Measurements from ENCODE around the gene FHL5. TPM values are rescaled to one million over a fixed set of nuclear protein-coding genes. Genes with fewer than 3 reads are reported as not detected.

Gene FHL5
- total and polyA plus RNA-seq, 8 donors: 1.1 to 25.1 (median 4.9) TPM; not detected in 1

DNA sequence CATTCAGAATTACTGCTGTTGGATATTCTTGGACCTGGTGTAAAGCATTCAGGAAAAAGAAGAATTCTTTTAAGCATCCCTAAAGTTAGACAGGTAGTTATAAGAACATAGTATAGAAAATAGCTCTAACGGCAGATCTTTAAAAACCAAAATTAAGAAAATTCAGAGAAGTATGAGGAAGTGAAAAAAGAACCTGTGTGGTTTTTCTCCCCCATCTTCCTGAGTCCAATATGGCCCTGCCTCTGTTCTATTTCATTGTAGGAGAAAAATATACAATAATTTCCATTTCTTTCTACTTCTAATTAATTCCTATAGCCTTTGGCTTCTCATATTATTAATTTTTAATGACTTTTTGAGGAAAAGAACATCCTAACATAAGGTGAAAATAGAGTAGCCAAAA is 47.1 kb downstream of the FHL5 start:
- H3K27ac ChIP-seq: no peak overlapping the region
- no peaks in the 10 kb centered on the region for H3K36me3 ChIP-seq
- DNase-seq: no peak
- no peak overlapping the region for H3K4me3 ChIP-seq
- H3K9me3 ChIP-seq: no peaks in the 10 kb centered on the region
- TF ChIP-seq EP300 (IDR thresholded peaks at IDR 0.05) (no peak), POLR2A (IDR thresholded peaks at IDR 0.05) (no peak), POLR2AphosphoS5 (IDR thresholded peaks at IDR 0.05) (no peak)
- TF ChIP-seq, protein P1, sequence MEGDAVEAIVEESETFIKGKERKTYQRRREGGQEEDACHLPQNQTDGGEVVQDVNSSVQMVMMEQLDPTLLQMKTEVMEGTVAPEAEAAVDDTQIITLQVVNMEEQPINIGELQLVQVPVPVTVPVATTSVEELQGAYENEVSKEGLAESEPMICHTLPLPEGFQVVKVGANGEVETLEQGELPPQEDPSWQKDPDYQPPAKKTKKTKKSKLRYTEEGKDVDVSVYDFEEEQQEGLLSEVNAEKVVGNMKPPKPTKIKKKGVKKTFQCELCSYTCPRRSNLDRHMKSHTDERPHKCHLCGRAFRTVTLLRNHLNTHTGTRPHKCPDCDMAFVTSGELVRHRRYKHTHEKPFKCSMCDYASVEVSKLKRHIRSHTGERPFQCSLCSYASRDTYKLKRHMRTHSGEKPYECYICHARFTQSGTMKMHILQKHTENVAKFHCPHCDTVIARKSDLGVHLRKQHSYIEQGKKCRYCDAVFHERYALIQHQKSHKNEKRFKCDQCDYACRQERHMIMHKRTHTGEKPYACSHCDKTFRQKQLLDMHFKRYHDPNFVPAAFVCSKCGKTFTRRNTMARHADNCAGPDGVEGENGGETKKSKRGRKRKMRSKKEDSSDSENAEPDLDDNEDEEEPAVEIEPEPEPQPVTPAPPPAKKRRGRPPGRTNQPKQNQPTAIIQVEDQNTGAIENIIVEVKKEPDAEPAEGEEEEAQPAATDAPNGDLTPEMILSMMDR (IDR thresholded peaks at IDR 0.05): no peak
- intact Hi-C loops (cut with DNase I; ENCODE audit: low total_unique reads): no loop called here
- 89 to 97% (median 91%) methylated on average over 1 of the region's 1 CpG for WGBS, 5 donors
- no peaks in the 10 kb centered on the region for H3K4me1 ChIP-seq
- no peaks in the 10 kb centered on the region for H3K27me3 ChIP-seq

- Histone ChIP-seq H3K4me1 (no peaks in the 10 kb centered on the region), H3K36me3 (no peaks in the 10 kb centered on the region), H3K27ac (no peak overlapping the region), H3K9me3 (no peaks in the 10 kb centered on the region), H3K4me3 (no peak overlapping the region), H3K27me3 (no peaks in the 10 kb centered on the region)
- WGBS, 5 donors: 62 to 76% (median 67%) methylated on average over 1 of the region's 1 CpG
- intact Hi-C loops (cut with DNase I; ENCODE audit: low total_unique reads): no loop called here
- no peak for DNase-seq
- no peak for TF ChIP-seq POLR2A (IDR thresholded peaks at IDR 0.05)
- TF ChIP-seq EP300 (IDR thresholded peaks at IDR 0.05): no peak
- TF ChIP-seq, protein P1 (IDR thresholded peaks at IDR 0.05): no peak
- no peak for TF ChIP-seq POLR2AphosphoS5 (IDR thresholded peaks at IDR 0.05)
These were observed 48.5 kb downstream of the FHL5 start for GRCh38 chr6:96611342-96611991.

GRCh38 chr6:96613291-96613999 is 50.5 kb downstream of the FHL5 start:
- Histone ChIP-seq H3K9me3 (no peaks in the 10 kb centered on the region), H3K27me3 (no peaks in the 10 kb centered on the region), H3K4me3 (no peak overlapping the region), H3K36me3 (no peaks in the 10 kb centered on the region), H3K27ac (no peak overlapping the region), H3K4me1 (no peaks in the 10 kb centered on the region)
- DNase-seq: no peak
- intact Hi-C loops (cut with DNase I; ENCODE audit: low total_unique reads): no loop called here
- WGBS, 5 donors: 41 to 68% (median 48%) methylated on average over 2 of the region's 2 CpGs
- no peak for TF ChIP-seq POLR2A (IDR thresholded peaks at IDR 0.05)
- TF ChIP-seq, protein P1 (IDR thresholded peaks at IDR 0.05): no peak
- TF ChIP-seq POLR2AphosphoS5 (IDR thresholded peaks at IDR 0.05): no peak
- no peak for TF ChIP-seq EP300 (IDR thresholded peaks at IDR 0.05)

DNA sequence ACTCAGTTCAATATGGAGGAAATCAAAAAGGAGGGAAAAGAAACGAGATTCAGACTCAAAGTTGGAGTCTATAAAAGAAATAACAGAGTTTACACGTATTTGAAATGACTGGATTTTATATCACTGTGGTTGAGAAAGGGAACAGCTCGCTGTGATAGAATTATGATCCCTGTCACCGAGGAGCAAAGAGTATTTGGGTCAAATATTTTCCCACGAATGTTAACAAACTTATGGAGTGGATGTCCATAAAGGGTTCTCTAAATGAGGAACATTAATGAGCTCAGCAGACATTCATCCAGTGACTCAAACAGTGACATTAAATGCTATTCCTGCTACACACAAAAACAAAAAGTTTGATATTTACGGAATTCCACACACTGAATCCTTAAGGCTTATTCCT is 57.9 kb downstream of the FHL5 start:
- 57 to 75% (median 71%) methylated on average over 6 of the region's 6 CpGs for WGBS, 5 donors

More for the DNA sequence above, 57.9 kb downstream of the FHL5 start:
- Histone ChIP-seq H3K4me1 (no peaks in the 10 kb centered on the region), H3K9me3 (no peaks in the 10 kb centered on the region), H3K36me3 (no peaks in the 10 kb centered on the region), H3K27me3 (no peaks in the 10 kb centered on the region), H3K27ac (no peak overlapping the region), H3K4me3 (no peak overlapping the region)
- DNase-seq: no peak
- TF ChIP-seq, protein P1 (IDR thresholded peaks at IDR 0.05): no peak
- TF ChIP-seq EP300 (IDR thresholded peaks at IDR 0.05): no peak
- TF ChIP-seq POLR2AphosphoS5 (IDR thresholded peaks at IDR 0.05): no peak
- TF ChIP-seq POLR2A (IDR thresholded peaks at IDR 0.05): no peak
- intact Hi-C loops (cut with DNase I; ENCODE audit: low total_unique reads): loop anchor here (10.0 kb wide), 1 partner anchor 444 kb away; no protein-coding TSS in a partner anchor
